Bronchial epithelial cell (primary cell): ENCODE measurements around the gene SHCBP1. TPM values are rescaled to one million over a fixed set of nuclear protein-coding genes. Genes with fewer than 3 reads are reported as not detected.
A peak's percentile ranks its signal among the peaks of the same experiment; 100 is the strongest.

Experiments
- DNase-seq: peaks from one replicate; pipeline ENCODE4 v3.0.0-alpha.2; 2010; ENCODE audit warnings: low read depth
- FAIRE-seq: peaks from 2 replicates; lab custom pipeline; 2011; peaks lifted over from hg19 to GRCh38; lab: Jason Lieb, UNC
- H3K27me3 ChIP-seq: 2 replicates; pipeline ENCODE4 v1.5.1; 2011; ENCODE audit warnings: low read length; ENCODE audit not compliant: control insufficient read depth, insufficient read depth
- H3K36me3 ChIP-seq: 2 replicates; pipeline ENCODE4 v1.5.1; 2011; ENCODE audit warnings: low read length; ENCODE audit not compliant: control insufficient read depth, insufficient read depth
- H3K4me3 ChIP-seq: 2 replicates; pipeline ENCODE4 v1.5.1; 2011; ENCODE audit warnings: mild to moderate bottlenecking, low read depth, low read length, control low read depth
- CTCF ChIP-seq: IDR thresholded peaks from 2 replicates; pipeline ENCODE4 v1.5.1; 2011; ENCODE audit warnings: mild to moderate bottlenecking, moderate library complexity, low read length, control low read depth, inconsistent platforms; ENCODE audit not compliant: insufficient read depth, severe bottlenecking
- total RNA-seq: library from RNA; depleted of rRNA; stranded (reverse); fragments of >200 nt; gene quantifications from 2 replicates; pipeline ENCODE4 v1.2.1, GENCODE V29; 2014

The SHCBP1 gene
- total RNA-seq, 1 donor from 2014 or later, result 1.3 TPM

GRCh38 chr16:46649588-46650253 lies 28.5 kb upstream of the SHCBP1 start:
- Histone ChIP-seq H3K4me3 (no peak overlapping the region), H3K36me3 (no peaks in the 10 kb centered on the region), H3K27me3 (no peaks in the 10 kb centered on the region)
- no peak for DNase-seq
- FAIRE-seq, result no peak
- no peak for TF ChIP-seq CTCF

- DNase-seq (no peak), FAIRE-seq (no peak)
Measured at GRCh38 chr16:46648656-46649055, 27.5 kb upstream of the SHCBP1 start.

GRCh38 chr16:46638947-46639925 lies 18.1 kb upstream of the SHCBP1 start:
- TF ChIP-seq CTCF, result no peak
- Histone ChIP-seq H3K4me3 (no peak overlapping the region), H3K27me3 (no peaks in the 10 kb centered on the region), H3K36me3 (no peaks in the 10 kb centered on the region)
- FAIRE-seq (no peak), DNase-seq (peak; percentile 50)

More at GRCh38 chr16:46648656-46649055, 27.5 kb upstream of the SHCBP1 start:
- Histone ChIP-seq H3K27me3 (no peaks in the 10 kb centered on the region), H3K4me3 (no peak overlapping the region), H3K36me3 (no peaks in the 10 kb centered on the region)
- TF ChIP-seq CTCF, result no peak

GRCh38 chr16:46632778-46633733 lies 11.9 kb upstream of the SHCBP1 start:
- DNase-seq, result no peak
- no peak overlapping the region for H3K4me3 ChIP-seq
- H3K27me3 ChIP-seq, result no peaks in the 10 kb centered on the region
- FAIRE-seq, result no peak
- H3K36me3 ChIP-seq, result no peaks in the 10 kb centered on the region
- no peak for TF ChIP-seq CTCF
